LNCAP (cell line): ENCODE results near the gene VSIG10L.

Source experiments
- TF ChIP-seq, protein P1 (sequence below): fragments of 450-650 bp; IDR thresholded peaks from 2 replicates; pipeline ENCODE4 v1.5.1; 2017; ENCODE audit warnings: mild to moderate bottlenecking

The VSIG10L gene

DNA sequence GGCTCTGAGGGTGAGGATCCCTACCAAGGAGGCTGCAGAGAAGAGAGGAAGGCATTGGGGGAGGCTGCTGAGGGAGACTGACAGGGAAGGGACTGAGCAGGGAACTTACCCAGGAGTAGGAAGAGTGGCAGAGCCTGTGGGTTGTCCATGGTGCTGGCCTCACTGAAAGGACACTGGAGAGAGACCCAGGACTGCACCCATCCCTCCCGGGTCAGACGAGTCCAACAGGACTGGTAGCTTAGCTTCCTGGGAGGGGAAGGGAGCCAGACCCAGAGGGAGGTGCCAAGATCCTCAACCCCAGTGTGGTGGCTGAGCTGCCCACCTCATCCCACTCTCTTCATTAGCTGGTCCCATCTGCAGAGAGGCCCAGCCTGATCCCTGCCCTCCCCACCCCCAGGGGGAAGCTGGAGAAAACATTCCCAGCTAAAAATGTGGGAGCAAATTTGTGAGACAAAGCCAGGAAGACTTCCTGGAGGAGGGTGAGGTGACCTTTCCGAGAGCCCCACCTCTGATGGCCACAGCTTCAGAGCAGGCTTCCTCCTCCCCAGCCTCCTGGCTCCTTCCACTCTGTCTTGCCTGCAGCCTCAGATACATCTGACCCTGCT, at the start of gene VSIG10L:
TSS of gene VSIG10L (minus strand) at position 164 of the 605 bp plus-strand sequence. CDS start at position 149, 15 bp downstream.
- TF ChIP-seq, protein P1, sequence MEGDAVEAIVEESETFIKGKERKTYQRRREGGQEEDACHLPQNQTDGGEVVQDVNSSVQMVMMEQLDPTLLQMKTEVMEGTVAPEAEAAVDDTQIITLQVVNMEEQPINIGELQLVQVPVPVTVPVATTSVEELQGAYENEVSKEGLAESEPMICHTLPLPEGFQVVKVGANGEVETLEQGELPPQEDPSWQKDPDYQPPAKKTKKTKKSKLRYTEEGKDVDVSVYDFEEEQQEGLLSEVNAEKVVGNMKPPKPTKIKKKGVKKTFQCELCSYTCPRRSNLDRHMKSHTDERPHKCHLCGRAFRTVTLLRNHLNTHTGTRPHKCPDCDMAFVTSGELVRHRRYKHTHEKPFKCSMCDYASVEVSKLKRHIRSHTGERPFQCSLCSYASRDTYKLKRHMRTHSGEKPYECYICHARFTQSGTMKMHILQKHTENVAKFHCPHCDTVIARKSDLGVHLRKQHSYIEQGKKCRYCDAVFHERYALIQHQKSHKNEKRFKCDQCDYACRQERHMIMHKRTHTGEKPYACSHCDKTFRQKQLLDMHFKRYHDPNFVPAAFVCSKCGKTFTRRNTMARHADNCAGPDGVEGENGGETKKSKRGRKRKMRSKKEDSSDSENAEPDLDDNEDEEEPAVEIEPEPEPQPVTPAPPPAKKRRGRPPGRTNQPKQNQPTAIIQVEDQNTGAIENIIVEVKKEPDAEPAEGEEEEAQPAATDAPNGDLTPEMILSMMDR, result no peak

DNA sequence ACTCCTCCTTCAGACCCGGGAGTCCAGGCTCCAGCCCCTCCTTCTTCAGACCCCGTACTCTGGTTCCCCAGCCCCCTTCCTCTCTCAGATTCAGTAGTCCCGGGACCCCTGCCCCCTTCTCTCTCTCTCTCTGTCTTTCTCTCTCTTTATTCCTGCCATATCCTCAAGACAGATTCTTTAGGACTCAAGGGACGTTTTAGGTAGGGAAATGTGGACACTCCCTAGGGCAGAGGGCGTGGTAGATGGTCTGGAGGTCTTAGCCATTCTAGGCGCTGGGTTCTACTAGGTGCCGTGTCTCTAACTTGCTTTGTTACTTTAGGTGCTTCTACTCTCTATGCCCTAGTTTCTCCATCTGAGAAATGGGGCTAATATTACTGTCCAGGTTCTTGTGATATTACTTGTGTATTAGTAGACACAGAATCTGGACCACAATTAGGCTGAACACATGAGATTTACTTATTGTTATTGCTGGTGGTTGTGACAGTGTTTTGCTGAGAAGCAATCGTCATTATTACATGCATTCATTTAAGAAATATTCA, 49.2 kb upstream of the VSIG10L start:
- TF ChIP-seq, protein P1, result no peak

DNA sequence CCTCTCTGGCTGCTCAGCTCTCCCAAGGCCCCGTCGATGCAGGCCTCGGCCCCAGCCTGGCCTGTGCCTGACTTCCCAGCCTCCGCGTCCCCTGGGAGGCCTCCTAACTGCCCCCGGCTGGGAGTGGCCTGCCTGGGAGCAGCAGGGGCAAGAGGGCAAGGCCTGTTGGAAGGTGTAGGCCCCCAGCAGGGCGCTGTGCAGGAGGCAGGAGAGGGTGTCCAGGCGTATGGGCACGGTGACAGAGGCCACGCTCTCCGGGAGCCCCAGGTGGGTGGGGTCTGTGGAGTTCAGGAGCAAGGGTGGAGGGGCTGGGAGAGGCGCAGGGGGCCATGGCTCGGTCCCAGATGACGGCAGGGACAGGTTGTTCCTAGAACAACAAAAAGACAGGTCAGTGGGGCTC, 47.2 kb upstream of the VSIG10L start:
- TF ChIP-seq, protein P1, result no peak

DNA sequence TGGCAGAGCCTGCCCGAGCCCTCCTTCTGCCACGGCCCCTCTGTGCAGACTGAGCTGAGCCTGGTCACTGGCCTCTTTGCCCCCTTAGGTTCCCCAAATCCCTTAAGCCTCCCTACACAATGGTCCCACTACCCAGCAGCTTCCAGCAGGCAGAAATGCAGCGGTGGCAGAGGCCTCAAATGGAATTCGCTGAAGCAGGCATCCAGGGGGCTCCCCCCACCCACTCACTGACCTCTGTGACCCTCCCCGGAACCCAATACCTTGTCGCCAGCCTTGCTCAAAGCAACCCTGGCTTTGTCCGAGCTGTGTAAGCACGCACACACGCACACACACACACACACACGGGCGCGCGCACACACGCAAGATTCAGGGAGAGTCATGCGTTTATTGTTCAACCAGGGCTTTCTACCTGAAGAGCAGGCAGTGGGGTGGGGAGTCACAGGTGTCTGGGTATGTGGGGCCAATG, 46.0 kb upstream of the VSIG10L start, which contains the start of gene LIM2:
TSS of gene LIM2 (minus strand) at position 51 of the 466 bp plus-strand sequence. CDS start 531 bp downstream, outside the sequence.
- TF ChIP-seq, protein P1, result no peak

DNA sequence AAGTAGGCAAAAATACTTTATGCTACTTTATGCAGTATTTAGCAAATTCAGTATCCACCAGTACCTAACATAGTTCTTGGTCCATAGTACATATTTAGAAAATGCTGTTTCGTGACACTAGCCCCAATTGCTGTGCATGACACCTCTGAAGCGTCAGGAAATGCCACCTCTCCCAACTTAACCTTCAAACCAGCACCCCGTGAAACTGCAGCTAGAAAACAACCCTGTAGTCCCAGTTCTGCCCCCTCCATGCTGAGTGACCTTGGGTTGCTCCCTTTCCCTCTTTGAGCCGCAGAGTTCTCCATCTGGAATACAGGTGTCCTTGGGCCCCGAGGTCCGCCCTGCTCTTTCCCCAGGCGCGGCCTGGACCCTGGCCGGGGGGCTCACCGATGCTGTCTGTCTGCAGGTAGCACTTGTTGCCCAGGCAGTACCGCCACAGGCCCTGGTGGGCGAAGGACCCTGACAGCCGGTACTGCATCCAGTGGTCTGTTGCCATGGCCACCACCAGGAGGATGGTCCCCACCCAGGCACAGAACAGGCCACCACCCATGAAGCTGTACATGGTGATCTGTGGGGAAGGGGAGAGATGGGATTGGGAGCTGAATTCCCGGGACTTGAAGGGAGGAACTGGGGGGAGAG, 45.1 kb upstream of the VSIG10L start:
- TF ChIP-seq, protein P1, result no peak

DNA sequence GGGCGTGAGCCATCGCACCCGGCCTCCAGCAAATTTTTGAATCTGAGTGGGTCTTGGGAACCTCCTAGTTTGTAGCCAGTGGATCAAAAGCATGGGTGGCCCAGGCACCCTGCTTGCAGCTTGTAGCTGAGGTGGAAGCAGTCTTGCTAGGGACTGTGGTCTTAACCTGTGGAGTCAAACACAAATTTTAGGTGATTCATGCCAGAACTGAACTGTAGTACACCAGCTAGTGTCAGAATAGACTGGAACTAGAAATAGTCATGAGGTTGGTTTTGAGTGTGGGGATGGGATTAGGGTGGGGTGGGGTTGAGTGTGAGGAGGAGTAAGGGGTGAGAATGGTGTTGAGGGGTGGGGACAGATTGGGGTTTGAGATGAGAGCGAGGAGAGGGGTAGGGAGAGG, 40.1 kb upstream of the VSIG10L start:
- TF ChIP-seq, protein P1, result no peak

DNA sequence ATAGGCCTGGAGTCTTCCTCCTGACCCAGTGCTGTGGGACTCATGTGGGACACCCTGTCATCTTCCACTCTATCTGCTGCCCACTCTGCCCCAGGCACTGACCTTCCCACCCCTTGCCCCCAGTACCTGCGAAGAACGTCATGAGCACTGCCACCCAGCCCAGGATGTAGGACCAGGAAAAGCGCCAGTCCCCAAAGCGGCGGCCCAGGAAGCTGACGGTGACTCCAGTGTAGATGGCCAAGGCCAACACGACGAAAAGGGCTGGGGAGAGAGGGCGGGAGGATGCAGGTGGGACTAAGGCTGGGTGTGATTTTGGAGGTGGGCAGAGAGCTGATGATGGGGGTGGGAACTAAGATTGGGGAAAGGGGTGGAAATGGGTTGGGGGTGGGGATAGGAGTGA, 38.4 kb upstream of the VSIG10L start:
- TF ChIP-seq, protein P1, result no peak
